Measurements from ENCODE around the gene OSBPL3. TPM values are rescaled to one million over a fixed set of nuclear protein-coding genes. Genes with fewer than 3 reads are reported as not detected.

The OSBPL3 gene
- total RNA-seq, 1 experiment from 2014 or later: 8.6 TPM

DNA sequence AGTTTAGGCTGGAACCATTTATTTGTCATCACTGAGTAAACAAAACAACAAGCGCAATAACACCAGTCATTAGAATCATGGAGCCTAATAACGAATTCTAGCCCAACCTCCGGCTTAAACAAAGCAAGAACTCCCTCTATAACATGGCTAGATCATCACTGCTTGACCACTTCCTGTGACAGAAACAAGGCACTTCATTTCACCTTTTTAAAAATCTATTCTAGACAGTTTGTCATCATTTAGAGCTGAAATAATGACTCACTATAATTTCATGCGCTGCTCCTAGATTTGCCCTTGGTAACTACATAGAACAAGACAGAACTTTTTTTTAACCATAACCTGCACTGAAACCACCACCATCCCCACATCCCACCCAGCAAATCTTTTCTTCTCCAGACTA is 81.3 kb downstream of the OSBPL3 start:
- H3K18ac ChIP-seq (ENCODE audit: insufficient read length, low read depth, low read length): no peak overlapping the region
- no peak overlapping the region for H3K56ac ChIP-seq (ENCODE audit: insufficient read length, low read depth, low read length)
- Mint-ChIP-seq H3K27ac (no peak overlapping the region), H3K36me3 (ENCODE audit: insufficient read depth in 1 of 3, low read depth in 3 of 3) (no peaks in the 10 kb centered on the region), H3K27me3 (ENCODE audit: low read depth) (no peaks in the 10 kb centered on the region), H3K4me3 (no peak overlapping the region), H3K4me1 (peaks cover 12 to 15% of the 10 kb centered on the region in 2 experiments), H3K9me3 (no peaks in the 10 kb centered on the region)
- no peak overlapping the region for H2BK120ac ChIP-seq (ENCODE audit: low read depth, low read length, poor library complexity, severe bottlenecking)
- H3K27ac ChIP-seq (ENCODE audit: insufficient read length, low read depth, low read length): no peak overlapping the region
- H3K4me2 ChIP-seq (ENCODE audit: insufficient read depth, insufficient read length, low read length): no peak overlapping the region
- no peak overlapping the region for H3K23ac ChIP-seq (ENCODE audit: insufficient read length, low read depth, low read length)
- no peaks in the 10 kb centered on the region for H3K27me3 ChIP-seq (ENCODE audit: insufficient read depth, low read length)
- no peak overlapping the region for H2BK12ac ChIP-seq (ENCODE audit: insufficient read length, low read depth, low read length)
- H3K79me2 ChIP-seq (ENCODE audit: insufficient read depth, low read length): no peaks in the 10 kb centered on the region
- no peaks in the 10 kb centered on the region for H3K23me2 ChIP-seq (ENCODE audit: insufficient read length, low read depth, low read length, poor library complexity, severe bottlenecking)
- H2BK15ac ChIP-seq (ENCODE audit: low read depth, low read length): no peak overlapping the region
- WGBS (ENCODE audit: extremely low coverage, insufficient read length, low lambda C conversion rate): no CpG with 5 or more reads among the region's 4 CpGs
- H2AFZ ChIP-seq (ENCODE audit: low read length): no peak overlapping the region
- H3K4ac ChIP-seq (ENCODE audit: low read depth, low read length): no peak overlapping the region
- no peak overlapping the region for H2BK5ac ChIP-seq (ENCODE audit: insufficient read length, low read length)
- H3K4me1 ChIP-seq (ENCODE audit: insufficient read depth, low read length): no peaks in the 10 kb centered on the region
- H2BK20ac ChIP-seq (ENCODE audit: low read depth, low read length, poor library complexity, severe bottlenecking): no peak overlapping the region
- no peak overlapping the region for H4K5ac ChIP-seq (ENCODE audit: insufficient read length, low read depth, low read length)
- H4K20me1 ChIP-seq (ENCODE audit: control insufficient read depth, insufficient read depth, insufficient read length): no peaks in the 10 kb centered on the region
- H2AK5ac ChIP-seq (ENCODE audit: insufficient read length, low read length): no peak overlapping the region
- DNase-seq: no peak
- no peak overlapping the region for H4K8ac ChIP-seq (replicated peaks; ENCODE audit: insufficient read length, low read depth, low read length)
- no peak overlapping the region for H3T11ph ChIP-seq (ENCODE audit: low read length)
- H3K9me3 ChIP-seq (ENCODE audit: control insufficient read depth, low read depth, low read length): no peaks in the 10 kb centered on the region
- H4K91ac ChIP-seq (ENCODE audit: insufficient read length, low read depth, low read length): no peak overlapping the region
- H3K14ac ChIP-seq (ENCODE audit: insufficient read depth, low read length): no peak overlapping the region
- H3K79me1 ChIP-seq (ENCODE audit: insufficient read depth, low read depth, low read length, poor library complexity, severe bottlenecking): no peaks in the 10 kb centered on the region
- TF ChIP-seq, protein P1, sequence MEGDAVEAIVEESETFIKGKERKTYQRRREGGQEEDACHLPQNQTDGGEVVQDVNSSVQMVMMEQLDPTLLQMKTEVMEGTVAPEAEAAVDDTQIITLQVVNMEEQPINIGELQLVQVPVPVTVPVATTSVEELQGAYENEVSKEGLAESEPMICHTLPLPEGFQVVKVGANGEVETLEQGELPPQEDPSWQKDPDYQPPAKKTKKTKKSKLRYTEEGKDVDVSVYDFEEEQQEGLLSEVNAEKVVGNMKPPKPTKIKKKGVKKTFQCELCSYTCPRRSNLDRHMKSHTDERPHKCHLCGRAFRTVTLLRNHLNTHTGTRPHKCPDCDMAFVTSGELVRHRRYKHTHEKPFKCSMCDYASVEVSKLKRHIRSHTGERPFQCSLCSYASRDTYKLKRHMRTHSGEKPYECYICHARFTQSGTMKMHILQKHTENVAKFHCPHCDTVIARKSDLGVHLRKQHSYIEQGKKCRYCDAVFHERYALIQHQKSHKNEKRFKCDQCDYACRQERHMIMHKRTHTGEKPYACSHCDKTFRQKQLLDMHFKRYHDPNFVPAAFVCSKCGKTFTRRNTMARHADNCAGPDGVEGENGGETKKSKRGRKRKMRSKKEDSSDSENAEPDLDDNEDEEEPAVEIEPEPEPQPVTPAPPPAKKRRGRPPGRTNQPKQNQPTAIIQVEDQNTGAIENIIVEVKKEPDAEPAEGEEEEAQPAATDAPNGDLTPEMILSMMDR (conservative IDR thresholded peaks at IDR 0.05): no peak
- no peak overlapping the region for H3K9ac ChIP-seq (ENCODE audit: extremely low read depth, insufficient read length, low read length)

All from H9 (cell line).